NCI-H1694 (cell line): ENCODE results near the gene FYB1.

ENCODE experiments used
- DNase-seq: peaks from one replicate; lab custom pipeline; 2025; lab: John Stamatoyannopoulos, UW

FYB1 gene

GRCh38 chr5:39206630-39207321, 12.6 kb downstream of the FYB1 start:
- no peak for DNase-seq

GRCh38 chr5:39205550-39205949, 13.8 kb downstream of the FYB1 start:
- DNase-seq, result no peak

- DNase-seq, result no peak
Measured at GRCh38 chr5:39203951-39204350, 15.4 kb downstream of the FYB1 start.

GRCh38 chr5:39203275-39203922, 16.0 kb downstream of the FYB1 start:
- no peak for DNase-seq

- DNase-seq, result no peak
Measured at GRCh38 chr5:39202597-39203274, 16.6 kb downstream of the FYB1 start.

- DNase-seq, result no peak
Measured at GRCh38 chr5:39201781-39202596, 17.4 kb downstream of the FYB1 start.

GRCh38 chr5:39201160-39201780, 18.1 kb downstream of the FYB1 start:
- no peak for DNase-seq

GRCh38 chr5:39200081-39200480, 19.3 kb downstream of the FYB1 start:
- no peak for DNase-seq

GRCh38 chr5:39199335-39199734, 20.0 kb downstream of the FYB1 start:
- DNase-seq, result no peak

- no peak for DNase-seq
Measured at GRCh38 chr5:39198127-39198526, 21.2 kb downstream of the FYB1 start.

- no peak for DNase-seq
Measured at GRCh38 chr5:39197556-39197955, 21.8 kb downstream of the FYB1 start.

- DNase-seq, result no peak
Measured at GRCh38 chr5:39195198-39195826, 24.1 kb downstream of the FYB1 start.

- no peak for DNase-seq
Measured at GRCh38 chr5:39194466-39195136, 24.8 kb downstream of the FYB1 start.

- DNase-seq, result no peak
Measured at GRCh38 chr5:39193553-39194465, 25.6 kb downstream of the FYB1 start.

- DNase-seq, result no peak
Measured at GRCh38 chr5:39192450-39193160, 26.8 kb downstream of the FYB1 start.

- no peak for DNase-seq
Measured at GRCh38 chr5:39191216-39191615, 28.1 kb downstream of the FYB1 start.

GRCh38 chr5:39190311-39191102, 28.9 kb downstream of the FYB1 start:
- no peak for DNase-seq

- DNase-seq, result no peak
Measured at GRCh38 chr5:39189292-39189955, 29.9 kb downstream of the FYB1 start.
